Jurkat, Clone E6-1 (cell line): ENCODE data around the gene WDR76.
A peak's percentile ranks its signal among the peaks of the same experiment; 100 is the strongest.

Experiments
- DNase-seq: peaks from one replicate; pipeline ENCODE4 v3.0.0-alpha.2; 2011; ENCODE audit warnings: low read depth, low spot score
- H3K4me3 ChIP-seq: 2 replicates; pipeline ENCODE4 v1.5.1; 2011; ENCODE audit warnings: mild to moderate bottlenecking, low read length, control low read depth, moderate library complexity

The WDR76 gene

DNA sequence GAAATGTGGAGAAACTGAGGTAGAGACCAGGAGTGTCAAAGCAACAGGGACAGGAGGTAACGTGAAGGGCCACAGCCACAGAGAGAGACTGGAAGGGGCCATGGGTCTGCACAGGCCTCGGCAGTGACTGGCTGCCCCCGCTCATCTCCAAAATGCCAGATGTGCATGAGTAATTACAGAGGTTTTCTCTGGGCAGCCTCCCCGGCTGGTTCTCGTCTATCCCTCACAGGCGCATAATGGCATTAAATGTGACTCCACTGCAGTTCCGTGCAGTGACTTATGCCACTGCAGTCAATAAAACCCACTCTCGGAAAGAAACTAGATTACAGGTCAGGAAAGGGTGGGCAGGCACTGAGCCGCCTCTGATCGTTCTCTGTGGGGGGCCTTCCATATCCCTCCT lies 74.7 kb downstream of the WDR76 start:
- DNase-seq, result no peak
- no peak overlapping the region for H3K4me3 ChIP-seq

DNA sequence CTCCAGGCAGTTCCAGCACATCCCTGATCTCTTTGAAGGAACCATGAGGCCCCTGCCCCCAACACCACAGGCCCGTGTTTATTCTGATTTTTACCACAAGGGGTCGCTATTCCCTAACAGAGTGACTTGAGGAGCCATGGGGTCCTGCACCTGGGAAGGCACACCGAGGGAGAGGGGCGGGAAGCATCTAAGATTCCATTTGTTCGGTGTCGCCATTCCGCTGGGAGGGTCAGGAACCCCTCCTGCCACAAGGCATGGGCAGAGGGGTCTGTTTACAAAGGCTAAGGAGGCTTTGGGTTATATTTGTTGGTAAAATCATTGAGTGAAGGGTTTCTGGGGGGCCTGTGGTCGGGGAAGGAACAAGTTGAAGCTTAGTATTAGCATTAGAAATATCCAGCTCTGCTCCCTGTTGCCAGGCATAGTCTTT lies 77.1 kb downstream of the WDR76 start:
- no peak overlapping the region for H3K4me3 ChIP-seq
- peak; percentile 45 for DNase-seq

DNA sequence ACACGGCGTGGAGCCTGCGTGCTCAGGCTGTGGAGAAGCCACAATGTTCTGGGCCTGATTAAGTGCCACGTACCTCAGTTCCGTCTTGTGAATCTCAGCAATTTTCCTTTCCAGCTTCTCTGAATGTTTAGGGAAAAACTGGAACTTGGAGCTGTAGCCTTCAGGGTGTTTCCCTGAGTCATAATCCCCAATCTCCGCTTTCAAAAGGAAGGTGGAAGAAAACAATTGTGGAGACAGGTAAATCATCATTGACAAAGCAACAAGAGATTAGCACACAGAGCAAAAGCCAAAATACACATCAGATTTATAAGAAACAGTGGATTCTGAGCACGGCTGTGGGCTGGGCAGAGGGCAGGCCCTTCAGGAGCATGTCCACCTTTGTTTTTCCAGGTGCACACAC lies 79.0 kb downstream of the WDR76 start:
- DNase-seq, result no peak
- no peak overlapping the region for H3K4me3 ChIP-seq

DNA sequence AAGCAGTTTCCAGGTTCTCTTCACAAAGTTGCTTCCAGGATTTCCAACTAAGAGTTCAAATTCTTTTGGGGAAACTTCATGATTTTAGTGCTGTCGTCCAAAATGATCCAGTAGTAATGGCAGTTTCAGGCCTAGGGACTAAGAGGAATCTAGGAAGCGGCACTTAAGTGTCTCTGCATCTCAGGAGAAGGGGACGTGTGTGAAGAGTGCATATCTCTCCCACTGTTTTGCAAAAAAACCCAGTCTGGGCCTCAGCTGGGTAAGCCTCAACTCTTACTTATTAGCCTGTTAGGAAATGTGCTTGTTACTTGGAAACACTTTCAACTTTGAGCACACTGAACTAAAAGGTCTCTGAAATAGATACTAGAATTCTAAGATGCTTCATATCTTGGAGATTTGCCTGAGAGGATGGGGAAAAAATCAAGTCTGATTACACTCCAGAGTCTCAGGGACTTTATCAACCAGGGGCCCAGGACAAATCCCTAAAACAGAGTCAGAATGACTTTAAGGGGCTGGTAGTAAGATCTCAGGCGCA lies 81.8 kb downstream of the WDR76 start:
- no peak for DNase-seq

DNA sequence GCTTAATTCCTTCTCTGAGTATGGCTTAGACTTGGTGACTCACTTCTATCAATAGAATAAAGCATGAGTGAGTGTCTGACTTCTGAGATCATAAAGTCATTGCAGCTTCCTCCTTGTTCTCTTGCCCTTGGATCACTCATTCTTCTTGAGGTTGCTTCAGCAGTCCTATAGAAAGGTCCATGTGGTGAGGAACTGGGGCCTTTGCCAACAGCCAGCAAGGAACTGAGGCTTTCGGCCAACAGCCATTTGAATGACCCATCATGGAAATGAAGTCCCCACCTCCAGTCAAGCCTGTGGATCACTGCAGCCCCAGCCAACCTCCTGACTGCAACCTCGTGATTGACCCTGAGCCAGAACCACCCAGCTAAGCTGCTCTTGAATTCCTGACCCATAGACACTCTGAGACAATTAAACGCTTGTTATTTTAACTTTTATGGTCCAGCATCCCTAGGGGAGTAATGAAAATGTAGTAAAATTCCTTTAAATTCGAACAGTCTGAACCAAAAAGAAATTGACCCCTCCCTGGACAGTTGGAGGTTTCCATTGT lies 84.5 kb downstream of the WDR76 start:
- H3K4me3 ChIP-seq, result no peak overlapping the region

More for the DNA sequence above, 81.8 kb downstream of the WDR76 start:
- H3K4me3 ChIP-seq, result no peak overlapping the region

DNA sequence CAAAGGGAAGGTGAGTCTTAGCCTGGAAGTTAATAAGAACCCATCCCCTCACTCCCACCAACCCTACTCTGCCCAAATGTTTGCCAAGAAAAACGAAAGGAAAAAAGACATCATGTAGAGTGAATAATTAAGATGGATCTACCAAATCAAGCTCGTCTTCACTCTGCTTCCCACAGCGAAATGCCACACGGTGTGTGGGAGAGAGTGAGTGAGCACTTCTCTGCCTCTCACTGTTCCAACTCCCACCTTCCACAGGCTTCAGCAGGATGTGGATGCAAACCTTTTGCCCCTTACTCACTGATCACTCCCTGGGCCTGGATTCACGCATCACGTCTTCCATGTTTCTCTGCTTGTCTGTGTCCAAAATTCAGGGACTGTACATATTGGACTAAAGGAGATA lies 85.4 kb downstream of the WDR76 start:
- DNase-seq, result no peak
- H3K4me3 ChIP-seq, result no peak overlapping the region

More for the DNA sequence above, 84.5 kb downstream of the WDR76 start:
- DNase-seq, result no peak

DNA sequence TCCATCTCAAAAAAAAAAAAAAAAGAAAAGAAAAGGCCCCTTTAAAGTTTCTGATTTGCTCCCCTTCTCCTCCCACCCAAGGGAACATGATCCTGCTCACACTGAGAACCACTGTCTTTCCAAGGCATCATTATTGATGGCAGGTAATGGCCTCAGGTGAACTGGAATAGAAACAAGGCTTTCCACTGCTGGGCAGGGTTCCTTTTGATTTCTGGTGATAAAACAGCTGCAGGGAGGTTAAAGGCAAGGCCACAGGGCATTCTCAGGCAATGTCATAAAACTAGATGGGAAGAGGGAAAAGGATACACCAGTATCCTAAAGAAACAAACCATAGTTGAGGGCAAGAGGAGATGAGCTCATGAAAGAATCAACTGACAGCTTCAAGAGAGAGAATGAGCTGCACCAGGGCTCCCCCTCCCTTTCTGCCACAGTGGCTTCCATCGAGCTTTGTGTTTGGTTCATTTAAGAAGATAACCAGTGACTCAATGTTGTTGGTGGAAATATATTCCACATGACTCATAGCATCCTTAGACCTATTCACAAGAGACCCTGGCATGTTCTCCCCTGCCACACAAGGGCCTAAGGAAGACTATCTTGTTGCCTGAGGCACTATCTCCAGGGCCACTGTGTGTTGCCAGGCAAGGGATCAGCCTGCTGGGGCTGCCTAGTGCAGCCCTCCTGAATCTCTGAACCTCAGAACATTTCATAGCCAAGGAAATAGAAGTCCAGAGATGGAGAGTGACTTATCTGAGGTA lies 86.4 kb downstream of the WDR76 start:
- H3K4me3 ChIP-seq, result no peak overlapping the region
- DNase-seq, result no peak

DNA sequence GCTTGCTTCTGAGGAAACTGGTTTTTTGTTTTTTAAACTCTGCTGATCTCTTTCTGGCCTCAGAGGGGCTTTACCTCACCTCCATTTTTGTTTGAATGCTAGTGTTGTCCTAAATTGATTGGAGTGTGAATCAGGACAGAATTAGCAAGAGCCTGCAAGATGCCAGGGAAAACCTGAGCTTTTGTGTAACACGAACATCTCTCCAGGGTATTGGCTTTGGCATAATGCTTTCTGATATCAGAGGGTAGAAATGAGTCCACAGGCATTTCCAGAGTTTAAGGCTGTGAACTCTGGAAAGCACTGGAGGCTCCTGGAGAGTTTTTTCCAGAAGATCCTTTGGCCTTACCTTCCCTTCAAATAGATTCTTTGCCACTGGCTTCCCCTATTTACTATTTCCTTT lies 87.1 kb downstream of the WDR76 start:
- DNase-seq, result no peak
- no peak overlapping the region for H3K4me3 ChIP-seq

DNA sequence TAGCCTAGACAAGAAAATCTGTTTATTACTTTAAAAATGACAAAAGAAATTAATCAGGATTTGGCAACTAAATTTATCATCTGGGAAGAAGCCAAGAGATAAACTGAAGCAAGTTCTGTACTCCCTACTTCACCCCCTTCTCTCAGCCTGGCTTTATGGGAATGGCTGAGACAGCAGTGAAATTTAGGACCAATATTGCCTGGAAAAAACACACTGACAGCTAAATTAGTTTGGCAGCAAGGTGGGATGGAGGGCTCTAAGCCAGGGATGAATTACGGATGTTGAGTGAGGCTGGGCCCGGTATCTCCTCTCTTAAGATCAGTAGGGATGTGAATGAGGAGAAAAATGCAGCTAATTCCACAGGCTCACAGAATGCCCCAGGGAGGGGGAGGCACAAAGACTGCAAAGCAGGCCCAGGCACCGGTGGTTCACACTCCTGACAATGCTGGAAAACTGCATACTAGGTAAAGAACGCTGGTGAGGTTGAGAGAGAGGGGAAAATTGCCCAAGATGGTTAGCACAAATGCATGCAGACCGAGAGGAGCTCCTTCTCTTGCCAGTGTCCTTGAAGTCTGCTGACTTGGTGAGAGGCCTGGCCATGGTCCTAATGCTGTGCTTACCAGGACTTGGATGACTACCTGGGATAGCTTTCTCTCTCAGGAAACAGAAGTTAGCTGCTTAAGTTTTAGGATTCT lies 89.0 kb downstream of the WDR76 start:
- DNase-seq, result no peak

DNA sequence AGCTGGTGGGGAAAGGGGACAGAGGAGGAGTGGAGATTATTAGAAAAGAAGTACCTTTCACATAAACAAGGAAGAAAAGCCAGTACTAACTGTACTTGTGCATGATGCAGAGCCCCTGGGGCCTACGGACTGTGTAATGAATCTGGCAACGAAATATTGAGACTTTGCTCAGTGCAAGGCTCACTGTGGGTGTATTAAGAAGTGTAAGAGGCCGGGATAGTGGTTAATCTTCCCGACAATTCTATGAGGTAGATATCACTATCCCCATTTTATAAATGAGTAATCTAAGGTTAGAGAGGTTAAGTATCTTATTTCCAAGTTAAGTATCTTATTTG lies 89.5 kb downstream of the WDR76 start:
- DNase-seq, result no peak

More for the DNA sequence above, 89.0 kb downstream of the WDR76 start:
- no peak overlapping the region for H3K4me3 ChIP-seq

More for the DNA sequence above, 89.5 kb downstream of the WDR76 start:
- no peak overlapping the region for H3K4me3 ChIP-seq
